Spleen (tissue), 11 donors: ENCODE data around the gene NARS2. TPM values are rescaled to one million over a fixed set of nuclear protein-coding genes. Genes with fewer than 3 reads are reported as not detected.

Experiments used
- DNase-seq: peaks from one replicate; pipeline ENCODE4 v3.0.0-alpha.2; 2020
- H3K27ac ChIP-seq, 8 donors: fragments of 200-600 bp; sonication (generic) in 7 of 8; 1 replicate in 4 of 8; 2 replicates in 4 of 8; pipeline versions ENCODE4 v1.5.0 to v1.8.0; 2016 to 2021; ENCODE audit warnings: inconsistent platforms in 4 of 8, mild to moderate bottlenecking in 4 of 8, moderate library complexity in 1 of 8
- H3K27me3 ChIP-seq, 7 donors: fragments of 200-600 bp; sonication (generic) in 6 of 7; replicated peaks in 1 of 7; 1 replicate in 4 of 7; 2 replicates in 3 of 7; pipeline versions ENCODE4 v1.5.0 to v1.8.0; 2016 to 2021; ENCODE audit warnings: inconsistent platforms in 3 of 7, mild to moderate bottlenecking in 1 of 7
- H3K36me3 ChIP-seq, 6 donors: fragments of 200-600 bp; sonication (generic) in 5 of 6; 1 replicate in 4 of 6; 2 replicates in 2 of 6; pipeline versions ENCODE4 v1.5.0 to v1.8.0; 2016 to 2021; ENCODE audit warnings: inconsistent platforms in 2 of 6
- H3K4me1 ChIP-seq, 6 donors: fragments of 200-600 bp; sonication (generic) in 5 of 6; 1 replicate in 3 of 6; 2 replicates in 3 of 6; pipeline versions ENCODE4 v1.5.0 to v1.8.0; 2016 to 2021; ENCODE audit warnings: inconsistent platforms in 3 of 6
- H3K4me3 ChIP-seq, 8 donors: fragments of 200-600 bp; sonication (generic) in 7 of 8; 1 replicate in 4 of 8; 2 replicates in 4 of 8; pipeline versions ENCODE4 v1.5.0 to v1.8.0; 2016 to 2021; ENCODE audit warnings: inconsistent platforms in 4 of 8, mild to moderate bottlenecking in 4 of 8, moderate library complexity in 2 of 8
- H3K9me3 ChIP-seq, 8 donors: fragments of 200-600 bp; sonication (generic) in 7 of 8; 1 replicate in 4 of 8; 2 replicates in 4 of 8; pipeline versions ENCODE4 v1.5.0 to v1.8.0; 2016 to 2021; ENCODE audit warnings: inconsistent platforms in 4 of 8
- POLR2A ChIP-seq, 3 donors: fragments of 450-650 bp; IDR thresholded peaks; one replicate each; pipeline ENCODE4 v1.5.1; 2017; ENCODE audit warnings: antibody characterized with exemption in 3 of 3, mild to moderate bottlenecking in 1 of 3
- POLR2AphosphoS5 ChIP-seq, 3 donors: sonication (generic); formaldehyde crosslinking; IDR thresholded peaks; one replicate each; pipeline ENCODE4 v1.5.1; 2017; ENCODE audit warnings: antibody characterized with exemption in 3 of 3
- WGBS, 5 donors: extraction: QIAGEN DNeasy Blood & Tissue Kit in 3 of 5; methylation state at CpG; one replicate each; pipeline versions ENCODE4 v1.1.5 to v1.1.7; 2013 to 2018; 5-methylcytosine and 5-hydroxymethylcytosine counted together
- intact Hi-C: fragments of 100-400 bp; cut with DNase I; formaldehyde crosslinking; loops from one replicate; pipeline ENCODE4 v1.15.0; 2023; ENCODE audit warnings: low total_unique reads
- polyA plus RNA-seq, 3 donors: library from polyadenylated mRNA; stranded (reverse); fragments of 200-250 nt; gene quantifications; one replicate each; pipeline ENCODE4 v1.2.1, GENCODE V29; 2013
- total RNA-seq, 7 donors: library from RNA; depleted of rRNA in 3 of 7; stranded (reverse); fragments of >200 nt in 3 of 7; fragmentation: NEBNext Ultra II Directional in 4 of 7; extraction: Animal tissue kit (Norgen Biotek cat#: 25700) in 4 of 7; gene quantifications; one replicate each; pipeline versions ENCODE4 v1.1.0 to v1.2.1, GENCODE V29; 2016 to 2021
- TF ChIP-seq, protein P1 (sequence below), 11 experiments: fragments of 200-600 bp in 7 of 11; fragments of 450-650 bp in 4 of 11; sonication (generic) in 4 of 11; IDR thresholded peaks in 8 of 11; conservative IDR thresholded peaks in 3 of 11; 1 replicate in 7 of 11; 2 replicates in 4 of 11; pipeline versions ENCODE4 v1.4.0 to v1.8.0; 2016 to 2021; ENCODE audit warnings: antibody characterized with exemption in 11 of 11, inconsistent platforms in 4 of 11, mild to moderate bottlenecking in 1 of 11
- donor health status: healthy with polysubstance abuse.
- donor health status: DM: no; HTN: no; CAD: no; lungs with moderate emphysema.
- donor health status: DM: no; HTN: no; CAD: no.
- donor health status: Bipolar disorder and iron deficiency.
- donor health status: healthy.
- donor health status: DM: no; HTN: no; CAD: no.
- donor health status: DM: yes; HTN: yes; CAD: no.

The NARS2 gene
- total and polyA plus RNA-seq, 10 donors = 11.2 to 19.7 (median 14.6) TPM

DNA sequence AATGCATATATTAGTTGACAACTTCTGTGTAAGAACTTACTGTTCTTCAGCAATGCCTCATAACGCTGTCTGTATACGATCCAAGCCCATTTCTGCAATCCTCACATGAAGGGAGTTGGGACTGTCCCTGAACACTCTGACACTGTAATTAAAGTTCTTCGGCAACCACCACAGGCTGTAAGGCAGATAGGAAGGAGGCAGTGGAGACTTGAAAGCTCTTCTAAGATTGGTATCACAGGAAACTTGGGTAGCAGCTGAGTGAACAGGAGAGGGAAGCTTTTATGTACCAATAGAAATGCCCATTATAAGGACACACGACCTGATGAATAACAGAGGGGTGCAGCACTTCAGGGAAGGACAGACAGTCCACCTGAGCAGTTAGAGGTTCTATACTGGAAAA, 145.0 kb downstream of the NARS2 start:
- peak overlapping the region in 1 of 8 donors; percentile 53 for H3K4me3 ChIP-seq
- no peaks in the 10 kb centered on the region for H3K9me3 ChIP-seq
- H3K27ac ChIP-seq = peak overlapping the region in 5 of 8 donors; percentile 23 to 89 (median 83)
- intact Hi-C loops = no loop called here
- no peak for DNase-seq
- H3K4me1 ChIP-seq = peaks cover 11 to 69% (median 40%) of the 10 kb centered on the region in 6 donors
- WGBS, 5 donors = 22 to 38% (median 34%) methylated on average over 4 of the region's 4 CpGs
- H3K36me3 ChIP-seq = no peaks in the 10 kb centered on the region
- no peaks in the 10 kb centered on the region for H3K27me3 ChIP-seq
- TF ChIP-seq POLR2A (IDR thresholded peaks at IDR 0.05) (no peak), POLR2AphosphoS5 (IDR thresholded peaks at IDR 0.05) (peak in 1 of 3 donors; percentile 60)
- TF ChIP-seq, protein P1, sequence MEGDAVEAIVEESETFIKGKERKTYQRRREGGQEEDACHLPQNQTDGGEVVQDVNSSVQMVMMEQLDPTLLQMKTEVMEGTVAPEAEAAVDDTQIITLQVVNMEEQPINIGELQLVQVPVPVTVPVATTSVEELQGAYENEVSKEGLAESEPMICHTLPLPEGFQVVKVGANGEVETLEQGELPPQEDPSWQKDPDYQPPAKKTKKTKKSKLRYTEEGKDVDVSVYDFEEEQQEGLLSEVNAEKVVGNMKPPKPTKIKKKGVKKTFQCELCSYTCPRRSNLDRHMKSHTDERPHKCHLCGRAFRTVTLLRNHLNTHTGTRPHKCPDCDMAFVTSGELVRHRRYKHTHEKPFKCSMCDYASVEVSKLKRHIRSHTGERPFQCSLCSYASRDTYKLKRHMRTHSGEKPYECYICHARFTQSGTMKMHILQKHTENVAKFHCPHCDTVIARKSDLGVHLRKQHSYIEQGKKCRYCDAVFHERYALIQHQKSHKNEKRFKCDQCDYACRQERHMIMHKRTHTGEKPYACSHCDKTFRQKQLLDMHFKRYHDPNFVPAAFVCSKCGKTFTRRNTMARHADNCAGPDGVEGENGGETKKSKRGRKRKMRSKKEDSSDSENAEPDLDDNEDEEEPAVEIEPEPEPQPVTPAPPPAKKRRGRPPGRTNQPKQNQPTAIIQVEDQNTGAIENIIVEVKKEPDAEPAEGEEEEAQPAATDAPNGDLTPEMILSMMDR (IDR thresholded peaks at IDR 0.05 in 8 of 11, conservative IDR thresholded peaks at IDR 0.05 in 3 of 11) = no peak

DNA sequence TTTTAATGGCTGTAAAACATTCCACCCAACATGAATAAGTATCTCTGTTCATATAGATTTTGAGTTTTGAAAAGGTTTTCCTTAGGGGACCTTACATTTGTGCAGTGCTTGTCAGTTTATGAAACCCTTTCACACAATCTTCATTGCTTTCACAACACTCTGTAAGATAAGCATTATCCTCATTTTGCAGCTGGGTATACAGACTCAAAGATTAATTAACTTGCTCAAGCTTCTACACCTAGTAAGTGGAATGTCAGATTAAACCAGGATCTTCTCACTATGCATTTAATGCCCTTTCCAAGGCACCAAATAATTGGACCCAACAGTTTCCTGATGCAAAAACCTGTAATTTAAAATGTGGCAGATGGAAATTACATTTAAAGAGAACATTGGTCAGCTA, 145.5 kb downstream of the NARS2 start:
- H3K9me3 ChIP-seq = no peaks in the 10 kb centered on the region
- H3K27me3 ChIP-seq = no peaks in the 10 kb centered on the region
- no peak for TF ChIP-seq POLR2AphosphoS5 (IDR thresholded peaks at IDR 0.05)
- TF ChIP-seq, protein P1 (IDR thresholded peaks at IDR 0.05 in 8 of 11, conservative IDR thresholded peaks at IDR 0.05 in 3 of 11) = no peak
- TF ChIP-seq POLR2A (IDR thresholded peaks at IDR 0.05) = no peak
- intact Hi-C loops = no loop called here
- DNase-seq = no peak
- H3K4me3 ChIP-seq = peak overlapping the region in 1 of 8 donors; percentile 53
- peak overlapping the region in 5 of 8 donors; percentile 23 to 89 (median 83) for H3K27ac ChIP-seq
- H3K4me1 ChIP-seq = peaks cover 11 to 73% (median 44%) of the 10 kb centered on the region in 6 donors
- no peaks in the 10 kb centered on the region for H3K36me3 ChIP-seq

DNA sequence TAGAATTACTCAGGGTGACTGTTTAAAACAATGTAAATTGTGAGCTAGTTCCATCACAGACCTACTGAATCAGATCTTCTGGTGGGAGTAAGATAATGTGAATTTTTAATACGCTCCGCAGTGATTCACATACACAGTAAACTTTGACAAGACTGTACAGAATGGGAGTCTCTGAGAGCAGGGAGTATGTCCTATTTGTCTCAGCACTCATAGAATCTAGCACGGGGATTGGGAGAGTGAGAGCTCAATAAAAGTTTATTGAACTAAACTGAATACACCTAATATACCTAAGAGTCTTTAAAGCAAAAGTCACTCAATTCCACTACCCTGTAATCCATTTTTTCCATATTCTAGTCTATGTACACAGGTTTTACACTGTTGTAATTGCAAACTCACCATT, 145.9 kb downstream of the NARS2 start:
- Histone ChIP-seq H3K9me3 (no peaks in the 10 kb centered on the region), H3K36me3 (no peaks in the 10 kb centered on the region), H3K27ac (peak overlapping the region in 7 of 8 donors; percentile 77 to 89 (median 83)), H3K4me3 (peak overlapping the region in 1 of 8 donors; percentile 53), H3K27me3 (no peaks in the 10 kb centered on the region), H3K4me1 (peaks cover 11 to 78% (median 47%) of the 10 kb centered on the region in 6 donors)
- 89 to 98% (median 95%) methylated on average over 3 of the region's 3 CpGs for WGBS, 5 donors
- TF ChIP-seq POLR2A (IDR thresholded peaks at IDR 0.05) (no peak), POLR2AphosphoS5 (IDR thresholded peaks at IDR 0.05) (no peak)
- TF ChIP-seq, protein P1 (IDR thresholded peaks at IDR 0.05 in 8 of 11, conservative IDR thresholded peaks at IDR 0.05 in 3 of 11) = no peak
- no peak for DNase-seq
- intact Hi-C loops = no loop called here

GRCh38 chr11:78428266-78428636, 146.4 kb downstream of the NARS2 start:
- Histone ChIP-seq H3K27me3 (no peaks in the 10 kb centered on the region), H3K4me1 (peaks cover 11 to 83% (median 47%) of the 10 kb centered on the region in 6 donors), H3K9me3 (no peaks in the 10 kb centered on the region), H3K36me3 (no peaks in the 10 kb centered on the region), H3K4me3 (peak overlapping the region in 2 of 8 donors; percentile 14 to 53), H3K27ac (peak overlapping the region in 7 of 8 donors; percentile 77 to 89 (median 83))
- TF ChIP-seq POLR2A (IDR thresholded peaks at IDR 0.05) (no peak), POLR2AphosphoS5 (IDR thresholded peaks at IDR 0.05) (no peak)
- TF ChIP-seq, protein P1 (IDR thresholded peaks at IDR 0.05 in 8 of 11, conservative IDR thresholded peaks at IDR 0.05 in 3 of 11) = no peak
- no peak for DNase-seq
- intact Hi-C loops = no loop called here
